ENCODE measurements around the gene HACD2.
"Not testable (repeated sequence)": the region's sequence is repeated elsewhere in the genome, so short reads cannot be mapped to it uniquely, and the experiment has no call there.

Gene HACD2

DNA sequence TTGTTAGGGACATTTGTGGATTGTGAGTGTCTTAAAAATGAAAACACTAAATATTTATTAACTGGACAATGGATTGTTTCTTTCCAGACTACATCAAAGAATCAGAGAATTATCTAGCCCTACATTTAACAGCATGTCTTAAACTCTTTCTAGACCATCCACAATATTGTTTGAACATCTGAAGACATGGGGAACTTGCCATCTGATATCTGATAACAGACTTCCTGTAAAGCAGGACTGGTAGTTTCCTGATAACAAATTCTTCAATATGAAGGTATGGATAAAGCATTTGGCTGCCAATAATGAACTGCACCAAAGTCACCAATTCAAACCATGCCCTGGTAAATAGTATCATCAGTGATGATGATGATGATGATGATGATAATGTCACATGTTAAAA, 26.2 kb upstream of the HACD2 start:
- FAIRE-seq = no peak

DNA sequence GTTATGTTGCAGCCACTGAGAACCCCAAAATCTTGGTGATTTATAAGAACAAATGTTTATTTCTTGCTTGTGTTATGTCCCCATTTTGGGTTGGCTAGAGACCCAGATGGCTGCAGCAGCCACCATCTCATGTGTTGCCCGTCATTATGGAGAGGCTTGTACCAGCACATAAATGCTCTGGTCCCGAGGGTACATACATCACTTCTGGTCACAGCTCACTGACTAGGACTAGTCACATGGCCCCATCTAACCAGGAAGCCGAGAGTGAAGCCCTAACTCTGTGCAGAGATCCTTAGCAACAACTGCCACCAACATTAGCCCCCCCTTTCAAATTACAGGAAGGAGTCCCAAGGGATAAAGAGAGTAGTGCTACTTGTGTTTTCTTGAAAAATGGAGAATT, 25.5 kb upstream of the HACD2 start:
- FAIRE-seq = no peak

DNA sequence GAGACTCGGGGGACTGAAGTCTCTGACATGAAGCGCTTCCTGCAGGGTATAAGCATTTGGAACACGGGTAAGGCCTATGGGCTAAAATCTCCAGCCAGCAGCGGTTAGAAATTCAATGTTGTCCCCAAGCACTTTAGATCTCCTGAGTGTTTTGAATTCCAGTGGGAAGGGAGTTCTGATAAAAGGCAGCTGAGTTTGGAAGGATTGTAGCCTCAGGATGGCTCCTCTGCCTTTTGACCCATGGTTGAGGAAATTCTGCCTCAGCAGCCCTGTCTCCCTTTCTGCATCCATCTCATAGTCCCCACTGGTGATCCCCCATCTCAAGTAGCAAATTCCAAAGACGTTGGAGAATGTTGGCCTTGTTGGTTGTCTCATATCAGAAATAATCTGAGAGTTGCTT, 24.2 kb upstream of the HACD2 start:
- no peak for FAIRE-seq

DNA sequence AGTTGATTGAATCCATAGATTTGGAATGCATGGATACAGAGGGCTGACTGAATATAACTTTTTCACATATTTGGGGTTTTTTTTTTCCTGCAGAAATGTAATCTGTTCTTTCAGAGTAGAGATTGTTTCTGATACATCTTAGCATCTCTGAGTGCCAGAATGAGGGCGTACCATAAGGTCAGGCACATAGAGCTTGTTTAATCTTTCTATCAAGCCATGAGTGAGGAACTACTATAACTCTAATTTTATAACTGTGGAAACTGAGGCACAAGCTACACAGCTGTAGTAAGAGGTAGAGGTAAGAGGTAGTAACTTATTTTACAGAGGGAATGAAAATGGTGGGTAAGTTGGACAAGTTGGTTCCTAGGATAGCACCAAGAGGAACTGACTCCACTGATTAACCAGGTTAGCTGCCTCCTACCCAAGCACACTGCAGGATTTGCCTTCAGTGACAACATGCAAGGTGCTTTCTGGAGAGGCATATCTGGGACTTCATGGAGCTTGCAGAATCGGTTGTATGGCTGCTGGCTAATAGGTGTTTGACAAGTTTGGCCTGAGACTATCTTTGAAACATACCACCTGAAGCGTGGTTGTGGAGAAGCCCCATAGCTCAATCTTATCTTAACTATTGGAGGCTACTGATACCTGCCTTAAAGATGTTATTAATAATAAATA, 23.5 kb upstream of the HACD2 start:
- no peak for FAIRE-seq

DNA sequence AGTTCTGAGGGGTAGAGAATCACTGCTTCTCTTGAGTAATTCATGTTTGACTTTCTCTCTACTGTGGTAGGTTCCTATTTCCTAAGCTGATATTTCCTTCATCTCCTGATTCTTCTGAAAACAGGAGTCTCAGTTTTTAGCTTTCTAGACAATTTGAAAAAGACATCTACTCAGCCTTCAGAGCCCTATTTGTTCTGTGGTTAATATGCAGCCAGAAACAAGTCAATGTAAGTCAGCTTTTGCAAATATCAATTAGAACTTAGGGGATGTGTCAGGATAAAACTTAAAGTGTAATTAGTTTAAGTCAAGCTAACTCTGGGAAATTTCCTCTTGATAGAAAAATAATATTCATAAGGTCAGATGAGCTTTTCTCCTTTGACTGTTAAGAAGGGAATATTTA, 21.7 kb upstream of the HACD2 start:
- FAIRE-seq = peak; percentile 69

DNA sequence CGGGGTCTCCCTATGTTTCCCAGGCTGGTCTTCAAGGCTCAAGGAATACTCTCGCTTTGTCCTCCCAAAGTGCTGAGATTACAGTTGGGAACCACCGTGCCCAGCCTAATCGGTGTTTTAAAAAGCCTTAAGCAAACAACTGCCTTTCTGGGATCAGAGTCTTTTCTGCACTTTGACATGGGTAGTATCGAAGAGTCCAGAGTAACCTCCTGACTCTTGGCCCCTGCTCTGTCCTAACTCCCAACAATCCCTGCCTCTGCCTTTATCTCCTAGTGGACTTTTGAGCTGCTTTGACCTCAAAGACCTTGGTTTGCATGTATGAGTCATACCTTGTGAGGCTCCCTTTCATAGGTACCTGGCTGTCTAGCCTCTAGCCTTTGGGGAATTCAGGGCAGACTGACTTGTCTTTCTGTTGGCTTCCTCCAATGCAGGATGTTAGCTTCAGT, 21.0 kb upstream of the HACD2 start:
- no peak for FAIRE-seq

DNA sequence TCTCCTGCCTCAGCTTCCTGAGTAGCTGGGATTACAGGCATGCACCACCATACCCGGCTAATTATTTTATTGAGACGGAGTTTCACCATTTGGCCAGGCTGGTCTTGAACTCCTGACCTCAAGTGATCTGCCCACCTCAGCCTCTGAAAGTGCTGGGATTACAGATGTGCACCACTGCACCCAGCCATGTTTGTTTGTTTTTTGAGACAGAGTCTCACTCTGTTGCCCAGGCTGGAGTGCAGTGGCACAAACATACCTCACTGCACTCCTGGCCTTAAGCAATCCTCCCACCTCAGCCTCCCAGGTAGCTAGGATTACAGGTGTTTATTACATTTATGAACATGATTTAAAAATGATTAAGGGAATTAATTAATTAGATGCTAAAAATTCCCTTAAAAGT, 18.3 kb upstream of the HACD2 start:
- FAIRE-seq = not testable (repeated sequence)

DNA sequence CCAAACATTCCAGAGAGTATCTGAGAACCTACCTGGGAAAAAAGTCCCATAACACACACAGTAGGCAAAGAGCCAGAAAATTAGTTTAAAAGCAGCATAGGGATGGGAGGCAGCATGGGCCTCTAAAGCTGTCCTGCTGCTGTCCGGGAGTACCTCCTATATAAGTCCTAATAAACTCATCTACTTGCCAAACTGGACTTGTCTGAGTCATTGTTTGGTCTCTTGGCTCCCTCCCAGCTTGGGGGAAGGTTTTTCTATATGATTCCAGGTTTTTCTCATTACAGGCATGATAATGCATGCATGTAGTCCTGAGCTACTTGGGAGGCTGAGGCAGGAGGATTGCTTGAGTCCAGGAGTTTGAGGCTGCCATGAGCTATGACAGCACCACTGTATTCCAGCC, 17.5 kb upstream of the HACD2 start:
- no peak for FAIRE-seq

DNA sequence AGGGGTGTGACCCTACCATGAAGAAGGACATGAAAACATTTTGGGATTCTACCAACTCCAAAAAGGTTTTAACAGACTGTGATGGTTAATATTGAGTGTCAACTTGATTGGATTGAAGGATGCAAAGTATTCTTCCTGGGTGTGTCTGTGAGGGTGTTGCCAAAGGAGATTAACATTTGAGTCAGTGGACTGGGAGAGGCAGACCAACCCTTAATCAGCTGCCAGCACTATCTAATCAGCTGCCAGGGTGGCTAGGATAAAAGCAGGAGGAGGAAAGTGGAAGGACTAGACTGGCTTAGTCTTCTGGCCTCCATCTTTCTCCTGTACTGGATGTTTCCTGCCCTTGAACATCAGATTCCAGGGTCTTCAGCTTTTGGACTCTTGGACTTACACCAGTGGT, 16.0 kb upstream of the HACD2 start:
- FAIRE-seq = not testable (repeated sequence)

DNA sequence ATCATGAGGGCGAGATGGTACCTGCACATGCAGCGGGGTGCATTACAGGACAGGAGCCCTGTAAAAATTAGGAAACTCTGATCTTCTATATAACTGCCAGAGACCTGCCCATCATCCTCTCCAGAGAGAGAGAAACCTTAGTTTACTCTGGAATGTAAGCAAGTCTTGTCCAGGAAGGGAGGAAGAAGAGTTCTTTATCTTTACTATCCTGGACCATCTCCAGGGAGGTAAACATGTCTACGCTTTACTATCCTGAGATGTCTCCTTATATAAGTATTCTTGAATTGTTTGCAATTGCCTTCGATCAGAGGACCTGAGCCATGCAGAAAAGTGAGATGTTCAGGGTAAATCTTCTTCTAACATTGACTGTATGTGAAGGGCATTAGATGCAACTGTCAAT, 12.7 kb upstream of the HACD2 start:
- no peak for FAIRE-seq

DNA sequence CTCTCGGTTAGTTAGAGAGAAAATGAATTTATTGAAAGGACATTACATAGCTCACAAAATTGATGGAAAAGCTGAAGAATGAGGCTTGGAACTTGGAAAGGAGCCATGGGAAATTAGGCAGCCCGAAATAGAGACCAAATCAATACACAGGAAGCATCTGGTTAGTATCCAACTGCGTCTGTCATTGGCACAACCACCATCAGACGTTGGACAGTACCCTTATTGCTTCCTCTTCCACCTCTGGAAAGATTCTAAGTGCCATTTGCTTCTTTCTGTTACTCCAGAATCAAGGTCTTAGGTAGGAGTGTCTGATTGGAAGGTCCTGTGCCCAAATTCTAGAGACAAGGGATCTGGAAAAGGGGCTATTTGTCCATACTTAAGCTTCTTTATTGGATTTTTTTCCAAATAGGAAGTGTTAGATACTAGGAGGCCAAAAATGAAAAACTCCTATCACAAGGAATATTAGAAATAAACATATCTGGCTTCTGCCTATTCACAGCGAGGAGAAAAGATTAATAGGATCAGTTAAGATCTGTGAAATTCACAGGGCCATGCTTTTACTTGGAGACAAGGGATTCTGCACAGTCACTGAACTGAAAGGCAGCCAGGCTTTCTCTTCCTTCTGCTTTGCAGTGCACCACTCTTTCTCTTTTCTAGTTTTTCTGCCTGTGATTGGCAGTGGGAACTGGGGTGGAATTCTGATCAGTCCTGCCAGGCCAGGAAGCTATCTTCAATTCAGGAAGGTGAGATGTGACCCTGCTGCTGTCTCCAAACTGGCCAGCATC, 10.7 kb upstream of the HACD2 start:
- FAIRE-seq = no peak

DNA sequence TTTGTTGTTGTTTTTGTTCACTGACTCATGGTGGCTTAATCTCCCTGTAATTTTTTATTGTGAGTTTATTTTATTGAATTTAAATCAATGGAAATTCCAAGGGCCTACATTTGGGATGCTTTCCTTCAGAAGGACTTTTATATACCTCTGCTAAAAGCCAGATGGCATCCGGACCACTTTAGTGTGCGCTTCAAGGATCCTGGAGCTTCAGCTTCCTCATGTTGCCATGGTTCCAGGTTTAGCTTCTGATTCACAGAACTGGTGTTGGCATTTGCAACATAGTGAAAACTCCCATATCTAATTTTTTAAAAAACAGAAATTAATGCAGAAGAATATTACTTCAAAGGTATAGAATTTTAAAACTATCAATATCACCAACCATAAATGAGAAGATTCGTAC, 8.5 kb upstream of the HACD2 start:
- FAIRE-seq = peak; percentile 5

DNA sequence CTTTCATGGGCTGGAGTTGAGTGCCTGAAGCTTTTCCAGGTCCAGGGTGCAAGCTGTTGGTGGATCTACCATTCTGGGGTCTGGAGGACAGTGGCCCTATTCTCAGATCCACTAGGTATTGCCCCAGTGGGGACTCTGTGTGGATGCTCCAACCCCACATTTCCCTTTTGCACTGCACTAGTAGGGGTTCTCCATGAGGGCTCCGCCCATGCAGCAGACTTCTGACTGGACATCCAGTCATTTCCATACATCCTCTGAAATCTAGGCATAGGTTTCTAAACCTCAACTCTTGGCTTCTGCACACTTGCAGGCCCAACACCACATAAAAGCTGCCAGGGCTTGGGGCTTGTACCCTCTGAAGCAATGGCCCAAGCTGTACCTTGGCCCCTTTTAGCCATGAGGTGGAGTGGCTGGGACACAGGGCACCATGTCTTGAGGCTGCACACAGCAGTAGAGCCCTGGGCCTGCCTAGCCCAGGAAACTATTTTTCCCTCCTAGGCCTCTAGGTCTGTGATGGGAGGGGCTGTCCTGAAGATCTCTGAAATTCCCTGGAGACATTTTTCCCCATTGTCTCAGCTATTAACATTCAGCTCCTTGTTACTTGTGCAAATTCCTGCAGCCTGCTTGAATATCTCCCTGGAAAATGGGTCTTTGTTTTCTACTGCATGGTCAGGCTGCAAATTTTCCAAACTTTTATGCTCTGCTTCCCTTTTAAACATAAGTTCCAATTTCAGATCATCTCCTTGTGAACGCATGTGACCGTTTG, 6.0 kb upstream of the HACD2 start:
- FAIRE-seq = no peak

DNA sequence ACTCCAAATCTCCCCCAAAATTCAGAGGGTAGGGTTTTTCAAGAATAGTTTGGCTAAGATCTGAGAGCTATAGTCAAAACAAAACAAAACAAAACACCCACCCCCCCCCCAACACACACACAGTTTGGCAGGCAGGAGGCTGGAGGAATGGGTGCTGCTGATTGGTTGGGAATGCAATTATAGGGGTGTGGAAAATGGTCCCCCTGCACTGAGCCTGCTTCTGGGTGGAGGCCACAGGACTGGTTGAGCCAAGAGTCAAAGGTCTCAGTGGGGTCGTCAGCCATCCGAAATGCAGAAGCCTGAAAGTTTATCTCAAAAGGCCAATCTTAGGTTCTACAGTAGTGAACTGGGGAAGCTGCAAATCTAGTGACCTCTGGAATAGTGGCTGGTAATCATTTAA, 2.5 kb upstream of the HACD2 start:
- FAIRE-seq = no peak

DNA sequence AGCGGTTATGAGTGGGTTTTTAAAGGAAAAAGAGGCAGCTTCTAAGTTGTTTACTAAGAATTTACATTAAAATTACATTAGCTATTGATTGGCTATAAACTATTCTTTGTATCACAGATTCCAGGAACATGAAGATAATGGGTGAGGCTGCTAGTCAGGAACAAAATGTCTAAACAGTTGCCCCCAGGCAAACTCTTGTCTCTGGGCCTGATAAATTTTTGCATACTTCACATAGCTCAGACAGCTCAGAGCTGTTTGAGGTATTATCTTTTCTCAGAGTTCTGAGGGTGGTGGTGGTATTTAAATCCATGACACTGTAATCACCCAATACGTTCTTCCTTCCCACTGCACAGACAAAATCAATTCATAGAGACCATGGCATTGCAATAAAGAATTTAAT, 2.1 kb upstream of the HACD2 start:
- FAIRE-seq = no peak

DNA sequence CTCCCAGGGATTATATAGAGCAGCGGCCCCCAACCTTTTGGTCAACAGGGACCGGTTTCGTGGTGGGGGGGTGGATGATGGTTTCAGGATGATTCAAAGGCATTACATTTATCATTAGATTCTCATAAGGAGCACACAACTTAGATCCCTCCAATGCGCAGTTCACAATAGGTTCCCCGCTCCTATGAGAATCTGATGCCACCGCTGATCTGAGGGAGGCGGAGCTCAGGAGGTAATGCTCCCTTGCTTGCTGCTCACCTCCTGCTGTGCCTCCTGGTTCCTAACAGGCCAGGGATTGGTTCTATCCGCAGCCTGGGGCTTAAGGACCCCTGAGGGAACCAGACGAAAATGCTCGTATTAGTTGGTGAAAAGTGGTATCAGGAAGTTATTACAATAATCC, 1.3 kb upstream of the HACD2 start:
- no peak for FAIRE-seq

DNA sequence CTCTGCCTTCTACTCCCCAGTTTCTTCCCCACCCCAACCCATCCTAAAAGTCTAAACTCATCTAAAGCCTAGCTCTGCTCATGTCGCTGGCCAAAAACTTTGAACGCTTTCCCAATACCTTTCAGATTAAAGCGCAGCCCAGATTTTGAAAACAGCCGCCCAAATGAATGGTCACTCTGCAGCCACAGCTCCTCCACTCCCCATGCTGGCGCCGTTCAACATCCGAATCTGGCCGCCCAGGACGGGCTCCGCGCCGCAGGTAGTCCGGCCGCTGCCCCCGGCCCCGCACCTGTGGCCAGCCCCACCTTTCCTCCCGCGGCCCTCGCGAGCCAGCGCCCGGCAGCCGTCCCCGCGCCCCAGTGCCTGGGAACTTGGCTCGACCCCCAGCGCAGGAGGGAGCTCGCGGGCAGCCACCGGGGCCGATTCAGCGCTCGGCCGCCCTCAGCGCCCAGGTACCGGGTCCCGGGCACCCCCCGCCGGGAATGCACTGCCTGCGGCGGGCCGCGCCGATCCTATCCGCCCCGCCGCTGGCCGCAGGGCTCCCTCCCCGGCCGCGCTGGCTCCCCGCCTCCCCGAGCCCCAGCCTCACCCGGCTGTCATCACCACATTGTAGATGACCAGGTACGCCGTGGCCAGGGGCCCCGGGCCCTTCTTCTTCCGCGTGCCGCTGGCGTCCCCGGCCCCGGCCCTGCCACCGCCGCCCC, 417 bp downstream of the HACD2 start:
- FAIRE-seq = no peak

DNA sequence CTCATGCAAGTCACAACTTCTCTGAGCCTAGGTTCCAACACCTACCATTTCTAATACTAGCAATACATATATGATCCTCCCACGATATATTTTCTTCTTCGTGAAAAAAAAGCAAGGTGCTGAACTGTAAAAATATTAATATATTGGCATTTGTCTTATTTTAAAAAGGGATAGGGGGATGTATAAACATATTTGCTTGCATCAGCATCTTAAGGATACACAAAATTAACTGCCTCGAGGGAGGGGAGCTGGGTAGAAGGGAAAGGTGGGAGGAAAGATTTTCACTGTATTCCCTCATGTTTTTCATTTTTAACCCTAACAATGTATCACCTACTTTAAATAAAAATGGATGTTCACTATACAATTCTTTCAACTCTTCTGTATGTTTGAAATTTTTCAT, 1.3 kb downstream of the HACD2 start:
- FAIRE-seq = no peak

DNA sequence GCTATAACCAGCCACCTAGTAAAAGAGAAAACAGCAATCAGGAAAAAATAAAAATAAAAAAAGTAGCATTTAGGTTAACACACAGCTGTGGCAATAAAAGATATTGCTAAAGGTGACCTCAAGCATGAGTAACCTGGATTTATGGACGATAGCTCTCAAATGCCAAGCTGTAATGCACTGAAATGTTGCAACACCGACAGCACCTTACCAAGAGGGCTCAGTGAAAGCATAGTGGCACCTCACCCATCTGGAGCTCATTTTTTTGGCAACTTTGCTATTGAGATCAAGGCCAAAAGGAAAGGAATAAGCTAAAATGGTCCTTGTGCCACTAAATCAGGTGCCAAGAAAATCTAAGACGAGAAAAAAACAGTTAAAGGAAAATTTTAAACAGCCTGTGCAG, 2.5 kb downstream of the HACD2 start:
- FAIRE-seq = no peak

DNA sequence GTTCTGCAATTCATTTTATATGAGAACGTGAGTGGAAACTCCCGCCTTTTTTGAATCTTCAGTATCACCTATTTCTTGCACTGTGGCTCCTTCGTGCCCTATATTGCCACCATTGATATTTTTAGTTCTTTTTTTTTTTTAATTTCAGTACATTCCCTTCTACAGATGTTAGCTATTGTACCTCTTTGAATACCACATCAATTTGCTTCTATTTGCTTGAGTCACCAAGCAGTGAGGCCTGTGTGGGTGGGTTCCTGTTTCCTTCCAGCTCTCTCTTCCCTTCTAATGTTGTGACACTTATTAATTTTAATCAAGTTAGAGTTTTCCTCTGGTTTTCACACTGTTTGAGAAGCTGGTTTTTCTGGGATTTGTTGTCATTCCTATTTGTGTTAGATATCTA, 8.7 kb downstream of the HACD2 start:
- no peak for FAIRE-seq

DNA sequence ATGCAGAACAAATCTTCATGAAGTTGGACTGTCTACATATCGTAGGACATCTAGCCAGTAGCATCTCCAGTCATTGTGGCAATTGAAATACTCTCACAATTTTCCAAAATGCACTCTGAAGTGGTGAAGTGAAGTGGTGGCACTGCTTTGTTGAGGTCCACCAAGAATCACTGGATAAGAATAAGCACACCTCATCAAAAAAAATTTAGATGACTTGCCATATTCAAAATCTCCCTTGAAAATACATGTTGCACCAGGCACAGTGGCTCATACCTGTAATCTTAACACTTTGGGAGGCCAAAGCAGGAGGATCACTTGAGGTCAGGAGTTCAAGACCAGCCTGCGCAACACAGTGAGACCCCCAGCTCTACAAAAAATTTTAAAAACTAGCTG, 12.9 kb downstream of the HACD2 start:
- no peak for FAIRE-seq

DNA sequence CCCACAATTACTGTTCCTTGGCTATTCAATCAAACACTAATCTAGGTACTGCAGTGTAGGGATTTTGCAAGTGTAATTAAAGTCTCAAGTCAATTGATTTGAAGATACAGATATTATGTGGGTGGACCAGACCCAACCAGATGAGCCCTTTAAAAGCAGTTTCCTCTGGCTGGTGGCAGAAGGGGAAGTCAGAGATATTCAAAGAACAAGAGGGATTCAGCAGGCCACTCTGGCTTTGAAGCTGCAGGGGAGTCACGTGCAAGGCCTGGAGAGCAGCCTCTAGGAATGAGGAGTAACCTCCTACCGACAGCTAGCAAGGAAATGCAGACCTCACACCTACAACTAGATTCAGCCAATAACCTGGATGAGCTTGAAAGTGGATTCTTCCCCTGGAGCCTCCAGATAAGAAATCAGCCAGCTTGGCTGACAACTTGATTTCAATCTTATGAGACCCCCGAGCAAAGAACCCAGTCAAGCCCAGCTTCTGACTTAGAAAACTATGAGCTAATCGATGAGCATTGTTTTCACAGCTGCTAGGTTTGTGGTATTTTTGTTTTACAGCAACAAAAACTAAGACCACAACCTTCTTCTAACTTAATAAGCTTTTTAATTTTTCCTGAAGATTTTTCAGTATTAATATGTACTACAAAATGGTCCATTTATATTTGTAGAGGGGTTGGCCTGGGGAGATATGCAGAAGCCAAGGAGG, 13.4 kb downstream of the HACD2 start:
- no peak for FAIRE-seq

DNA sequence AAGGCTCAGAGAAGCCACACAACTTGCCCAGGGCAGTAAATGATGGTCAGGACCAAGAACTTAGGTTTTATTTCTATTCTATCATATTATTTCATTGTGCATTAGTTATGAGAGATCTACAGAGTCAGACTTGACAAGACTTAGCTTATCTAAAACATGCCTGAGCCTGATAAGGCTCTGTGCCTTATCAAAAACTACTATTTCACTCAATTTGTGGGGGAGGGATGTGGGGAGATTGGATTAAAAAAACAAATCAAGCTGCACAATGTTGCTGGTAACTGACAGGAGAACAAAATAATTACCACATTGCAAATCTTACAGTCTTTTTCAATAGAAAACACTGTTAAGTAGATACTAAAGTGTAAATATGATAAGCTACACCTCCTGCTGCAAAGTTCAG, 16.0 kb downstream of the HACD2 start:
- FAIRE-seq = no peak

Data from islet of Langerhans (tissue), 1 donor.